Mucosa of stomach (tissue), 1 donor: ENCODE results near the gene ASB18.

Source experiments
- H3K27me3 ChIP-seq: one replicate; pipeline ENCODE4 v1.7.0; 2013; ENCODE audit warnings: mild to moderate bottlenecking, low read length; ENCODE audit not compliant: control insufficient read depth, insufficient read depth
- H3K36me3 ChIP-seq: one replicate; pipeline ENCODE4 v1.7.0; 2013; ENCODE audit warnings: low read length; ENCODE audit not compliant: control insufficient read depth, insufficient read depth
- H3K4me1 ChIP-seq: one replicate; pipeline ENCODE4 v1.7.0; 2013; ENCODE audit warnings: mild to moderate bottlenecking, low read length; ENCODE audit not compliant: control insufficient read depth, insufficient read depth
- H3K4me3 ChIP-seq: one replicate; pipeline ENCODE4 v1.7.0; 2013; ENCODE audit warnings: low read length
- H3K9ac ChIP-seq: one replicate; pipeline ENCODE4 v1.7.0; 2013; ENCODE audit warnings: mild to moderate bottlenecking, low read length, moderate library complexity
- H3K9me3 ChIP-seq: one replicate; pipeline ENCODE4 v1.7.0; 2013; ENCODE audit warnings: mild to moderate bottlenecking, low read length, moderate library complexity; ENCODE audit not compliant: control insufficient read depth
- donor health status: Pancreatic carcinoma.

ASB18 gene

DNA sequence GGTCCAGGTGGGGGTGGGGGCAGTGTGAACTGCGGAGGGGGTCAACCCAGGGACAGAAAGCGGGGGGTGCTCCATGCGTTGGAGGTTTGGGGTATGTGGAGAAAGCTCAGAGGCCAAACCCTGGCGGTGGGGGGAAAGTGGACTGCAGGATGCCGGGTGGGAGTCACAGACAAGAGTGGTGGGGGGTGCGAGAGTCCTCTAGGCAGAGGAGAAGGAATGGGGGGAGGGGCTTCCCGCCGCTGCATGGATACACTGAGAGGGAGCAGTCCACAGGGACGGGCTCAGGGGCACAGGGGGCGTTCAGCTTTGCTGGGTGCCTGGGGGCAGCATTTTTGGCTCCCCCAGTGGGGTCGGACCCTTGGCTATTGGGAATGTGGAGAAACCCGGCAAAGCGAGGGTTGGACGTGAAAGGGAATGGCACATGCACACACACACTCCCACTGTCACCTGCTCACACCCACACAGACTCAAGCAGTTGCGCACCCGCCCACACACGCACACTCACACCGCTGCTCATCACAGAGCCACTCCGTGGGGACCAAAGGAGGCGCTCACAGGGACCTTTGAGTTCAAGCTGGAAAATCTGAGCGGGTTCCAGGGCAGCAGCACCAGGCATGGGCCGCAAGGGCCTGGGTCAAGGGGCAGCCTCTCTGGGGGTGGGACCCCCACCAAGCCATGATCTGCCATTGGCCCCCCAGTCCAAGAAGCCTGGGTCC is 103.7 kb downstream of the ASB18 start:
- H3K9me3 ChIP-seq: no peaks in the 10 kb centered on the region
- no peaks in the 10 kb centered on the region for H3K36me3 ChIP-seq
- H3K9ac ChIP-seq: no peak overlapping the region
- H3K4me3 ChIP-seq: no peak overlapping the region
- H3K27me3 ChIP-seq: peaks cover 87% of the 10 kb centered on the region
- H3K4me1 ChIP-seq: peaks cover 18% of the 10 kb centered on the region

GRCh38 chr2:236159778-236160170 is 104.4 kb downstream of the ASB18 start:
- Histone ChIP-seq H3K27me3 (peaks cover 80% of the 10 kb centered on the region), H3K4me1 (peaks cover 16% of the 10 kb centered on the region), H3K36me3 (no peaks in the 10 kb centered on the region), H3K9ac (no peak overlapping the region), H3K9me3 (no peaks in the 10 kb centered on the region), H3K4me3 (no peak overlapping the region)

- Histone ChIP-seq H3K36me3 (no peaks in the 10 kb centered on the region), H3K4me1 (peaks cover 10% of the 10 kb centered on the region), H3K9me3 (no peaks in the 10 kb centered on the region), H3K27me3 (peaks cover 74% of the 10 kb centered on the region), H3K9ac (no peak overlapping the region), H3K4me3 (no peak overlapping the region)
These were observed 105.0 kb downstream of the ASB18 start for GRCh38 chr2:236158969-236159777.

DNA sequence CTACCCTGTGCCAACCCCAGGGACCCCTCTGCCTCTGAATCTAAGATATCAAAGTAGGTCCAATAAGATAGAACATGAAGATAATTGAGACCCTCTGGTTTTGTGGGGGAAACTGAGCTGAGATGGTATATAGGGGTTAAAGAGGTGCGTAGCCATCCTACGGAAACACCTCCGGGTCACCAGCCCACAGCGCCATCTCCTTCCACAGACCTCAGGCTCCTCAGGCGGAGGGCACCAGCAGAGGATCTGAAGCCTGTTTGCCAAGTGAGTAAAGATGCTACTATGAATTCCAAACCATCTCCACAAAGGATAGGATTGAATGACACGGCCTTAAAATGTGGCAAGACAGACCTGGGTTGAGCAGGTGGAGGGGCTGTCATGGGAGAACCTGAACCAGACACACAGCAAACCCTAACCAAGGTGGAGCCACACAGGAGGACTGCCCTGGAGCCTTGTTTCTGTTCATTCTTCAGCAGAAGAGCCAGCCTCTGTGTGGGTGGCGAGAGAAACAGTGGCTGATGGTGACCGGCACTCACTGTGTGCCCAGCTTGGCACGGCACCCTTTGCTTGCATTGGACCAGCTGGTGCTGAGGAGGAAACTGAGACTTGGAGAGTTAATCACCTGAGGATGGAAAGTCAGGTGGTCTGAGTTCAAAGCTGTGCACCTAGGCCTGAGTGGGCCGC is 106.2 kb downstream of the ASB18 start:
- no peak overlapping the region for H3K4me3 ChIP-seq
- peaks cover 62% of the 10 kb centered on the region for H3K27me3 ChIP-seq
- no peaks in the 10 kb centered on the region for H3K36me3 ChIP-seq
- H3K9me3 ChIP-seq: no peaks in the 10 kb centered on the region
- no peaks in the 10 kb centered on the region for H3K4me1 ChIP-seq
- no peak overlapping the region for H3K9ac ChIP-seq

- H3K4me3 ChIP-seq: no peak overlapping the region
- no peak overlapping the region for H3K9ac ChIP-seq
- H3K27me3 ChIP-seq: peaks cover 56% of the 10 kb centered on the region
- H3K9me3 ChIP-seq: no peaks in the 10 kb centered on the region
- no peaks in the 10 kb centered on the region for H3K36me3 ChIP-seq
- H3K4me1 ChIP-seq: no peaks in the 10 kb centered on the region
These were observed 106.8 kb downstream of the ASB18 start for GRCh38 chr2:236157366-236157765.

- no peaks in the 10 kb centered on the region for H3K36me3 ChIP-seq
- H3K4me3 ChIP-seq: no peak overlapping the region
- no peaks in the 10 kb centered on the region for H3K4me1 ChIP-seq
- H3K9ac ChIP-seq: no peak overlapping the region
- peaks cover 50% of the 10 kb centered on the region for H3K27me3 ChIP-seq
- no peaks in the 10 kb centered on the region for H3K9me3 ChIP-seq
These were observed 107.4 kb downstream of the ASB18 start for GRCh38 chr2:236156860-236157194.

DNA sequence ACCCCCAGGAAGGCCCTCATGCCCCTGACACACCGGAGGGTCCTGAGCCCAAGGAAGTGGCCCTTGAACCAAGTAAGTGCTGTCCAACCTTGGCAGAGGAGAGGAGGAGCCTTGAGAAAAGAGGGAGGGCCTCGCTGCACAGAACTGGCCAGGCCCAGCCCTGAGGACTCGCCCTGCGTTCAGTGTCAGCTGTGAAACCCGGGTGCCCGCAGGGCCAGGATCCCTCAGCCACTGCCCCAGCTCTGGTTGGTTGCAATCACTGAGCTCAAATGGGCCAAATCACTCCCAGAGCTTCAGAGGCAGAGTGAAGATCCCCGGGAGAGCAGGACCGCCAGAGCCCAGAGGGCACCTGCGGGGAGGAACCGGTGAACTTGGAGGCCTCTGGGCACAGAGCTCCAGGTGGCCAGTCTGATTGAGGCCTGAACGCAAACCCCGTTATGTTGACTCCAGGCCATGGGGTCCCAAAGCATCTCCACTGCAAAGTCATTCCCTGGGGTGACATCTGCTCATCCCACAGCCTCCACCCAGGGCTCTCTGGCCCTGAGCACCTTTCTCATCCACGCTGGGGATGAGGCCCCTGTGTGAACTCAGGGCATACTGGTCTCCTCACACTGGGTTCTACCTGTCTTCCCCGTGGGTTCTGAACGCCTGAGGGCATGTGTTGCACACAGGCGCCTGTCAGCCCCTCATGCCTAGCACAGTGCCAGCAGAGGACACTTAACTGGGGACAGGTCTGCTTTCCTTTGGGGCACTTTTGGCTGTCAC is 107.9 kb downstream of the ASB18 start:
- H3K9ac ChIP-seq: no peak overlapping the region
- H3K4me1 ChIP-seq: no peaks in the 10 kb centered on the region
- no peaks in the 10 kb centered on the region for H3K9me3 ChIP-seq
- peaks cover 45% of the 10 kb centered on the region for H3K27me3 ChIP-seq
- no peaks in the 10 kb centered on the region for H3K36me3 ChIP-seq
- H3K4me3 ChIP-seq: no peak overlapping the region

- Histone ChIP-seq H3K4me3 (no peak overlapping the region), H3K4me1 (no peaks in the 10 kb centered on the region), H3K27me3 (peaks cover 36% of the 10 kb centered on the region), H3K9me3 (no peaks in the 10 kb centered on the region), H3K36me3 (no peaks in the 10 kb centered on the region), H3K9ac (no peak overlapping the region)
These were observed 108.8 kb downstream of the ASB18 start for GRCh38 chr2:236155406-236155805.

GRCh38 chr2:236146436-236146835 is 117.8 kb downstream of the ASB18 start:
- Histone ChIP-seq H3K27me3 (no peaks in the 10 kb centered on the region), H3K36me3 (no peaks in the 10 kb centered on the region), H3K4me1 (no peaks in the 10 kb centered on the region), H3K4me3 (no peak overlapping the region), H3K9me3 (no peaks in the 10 kb centered on the region), H3K9ac (no peak overlapping the region)

GRCh38 chr2:236143811-236144210 is 120.4 kb downstream of the ASB18 start:
- H3K9me3 ChIP-seq: no peaks in the 10 kb centered on the region
- no peak overlapping the region for H3K9ac ChIP-seq
- no peaks in the 10 kb centered on the region for H3K36me3 ChIP-seq
- H3K27me3 ChIP-seq: no peaks in the 10 kb centered on the region
- no peak overlapping the region for H3K4me3 ChIP-seq
- H3K4me1 ChIP-seq: no peaks in the 10 kb centered on the region
